Stimulated activated CD4-positive, alpha-beta T cell treated with anti-CD3 and anti-CD28 coated beads, Interleukin-15, amount 100 ng/mL, for 1 hour (primary cell): Measurements from ENCODE around the gene THEM4.
A peak's percentile ranks its signal among the peaks of the same experiment; 100 is the strongest.
"Not testable (repeated sequence)": the region's sequence is repeated elsewhere in the genome, so short reads cannot be mapped to it uniquely, and the experiment has no call there.

ENCODE experiments used
- DNase-seq, 2 donors: peaks; one replicate each; pipeline ENCODE4 v3.0.0-alpha.2; 2020; ENCODE audit warnings: low read depth in 1 of 2, low spot score in 1 of 2

Gene THEM4

GRCh38 chr1:151935154-151935553 lies 25.8 kb upstream of the THEM4 start:
- no peak for DNase-seq

GRCh38 chr1:151934048-151934493 lies 24.8 kb upstream of the THEM4 start:
- peak in 1 of 2 donors; percentile 19 for DNase-seq

- no peak for DNase-seq
Observed at GRCh38 chr1:151924691-151925587, 15.6 kb upstream of the THEM4 start.

GRCh38 chr1:151923422-151923821 lies 14.1 kb upstream of the THEM4 start:
- DNase-seq, result no peak

- DNase-seq, result no peak
Observed at GRCh38 chr1:151920149-151920548, 10.8 kb upstream of the THEM4 start.

- DNase-seq, result no peak
Observed at GRCh38 chr1:151918819-151919610, 9.7 kb upstream of the THEM4 start.

- DNase-seq, result no peak
Observed at GRCh38 chr1:151918156-151918555, 8.8 kb upstream of the THEM4 start.

GRCh38 chr1:151916726-151917370 lies 7.5 kb upstream of the THEM4 start:
- no peak for DNase-seq

- no peak for DNase-seq
Observed at GRCh38 chr1:151915061-151915686, 5.9 kb upstream of the THEM4 start.

GRCh38 chr1:151914076-151914475 lies 4.8 kb upstream of the THEM4 start:
- no peak for DNase-seq

GRCh38 chr1:151912973-151913372 lies 3.7 kb upstream of the THEM4 start:
- no peak for DNase-seq

GRCh38 chr1:151908228-151908691 lies 1.1 kb downstream of the THEM4 start:
- DNase-seq, result no peak

- DNase-seq, result no peak
Observed at GRCh38 chr1:151907363-151908139, 1.8 kb downstream of the THEM4 start.

- DNase-seq, result not testable (repeated sequence)
Observed at GRCh38 chr1:151906324-151906645, 3.0 kb downstream of the THEM4 start.

- not testable (repeated sequence) for DNase-seq
Observed at GRCh38 chr1:151905443-151906323, 3.6 kb downstream of the THEM4 start.

GRCh38 chr1:151905070-151905442 lies 4.3 kb downstream of the THEM4 start:
- DNase-seq, result peak; percentile 26 to 34

GRCh38 chr1:151902858-151903257 lies 6.5 kb downstream of the THEM4 start:
- no peak for DNase-seq

- DNase-seq, result not testable (repeated sequence)
Observed at GRCh38 chr1:151900804-151901203, 8.5 kb downstream of the THEM4 start.

- peak; percentile 21 to 40 for DNase-seq
Observed at GRCh38 chr1:151898519-151898991, 10.8 kb downstream of the THEM4 start.
